DLD1 (cell line): ENCODE measurements around the gene SPINK5.

Experiments used
- in situ Hi-C: cut with HindIII; loops from 2 replicates; pipeline ENCODE4 v1.10.0; 2017; ENCODE audit warnings: low sequenced_read_pairs

Gene SPINK5

GRCh38 chr5:148090773-148091250, 27.0 kb downstream of the SPINK5 start:
- in situ Hi-C loops: no loop called here

GRCh38 chr5:148091991-148092964, 28.5 kb downstream of the SPINK5 start:
- in situ Hi-C loops: no loop called here

GRCh38 chr5:148094336-148094735, 30.6 kb downstream of the SPINK5 start:
- in situ Hi-C loops: no loop called here

- in situ Hi-C loops: no loop called here
Measured at GRCh38 chr5:148104226-148104625, 40.4 kb downstream of the SPINK5 start.

- in situ Hi-C loops: no loop called here
Measured at GRCh38 chr5:148107608-148108007, 43.8 kb downstream of the SPINK5 start.

GRCh38 chr5:148113243-148113642, 49.5 kb downstream of the SPINK5 start:
- in situ Hi-C loops: no loop called here

GRCh38 chr5:148120317-148120716, 56.5 kb downstream of the SPINK5 start:
- in situ Hi-C loops: no loop called here

- in situ Hi-C loops: no loop called here
Measured at GRCh38 chr5:148125641-148126040, 61.9 kb downstream of the SPINK5 start.

- in situ Hi-C loops: no loop called here
Measured at GRCh38 chr5:148135091-148136048, 71.6 kb downstream of the SPINK5 start.

GRCh38 chr5:148140846-148141245, 77.1 kb downstream of the SPINK5 start:
- in situ Hi-C loops: no loop called here

GRCh38 chr5:148141645-148142044, 77.9 kb downstream of the SPINK5 start:
- in situ Hi-C loops: no loop called here

- in situ Hi-C loops: no loop called here
Measured at GRCh38 chr5:148145916-148146315, 82.1 kb downstream of the SPINK5 start.

- in situ Hi-C loops: no loop called here
Measured at GRCh38 chr5:148146487-148146886, 82.7 kb downstream of the SPINK5 start.

GRCh38 chr5:148147415-148147814, 83.6 kb downstream of the SPINK5 start:
- in situ Hi-C loops: no loop called here

GRCh38 chr5:148151872-148152271, 88.1 kb downstream of the SPINK5 start:
- in situ Hi-C loops: no loop called here

- in situ Hi-C loops: no loop called here
Measured at GRCh38 chr5:148152781-148153180, 89.0 kb downstream of the SPINK5 start.

GRCh38 chr5:148156609-148157008, 92.8 kb downstream of the SPINK5 start:
- in situ Hi-C loops: no loop called here

- in situ Hi-C loops: no loop called here
Measured at GRCh38 chr5:148162038-148162437, 98.3 kb downstream of the SPINK5 start.

GRCh38 chr5:148163345-148163744, 99.6 kb downstream of the SPINK5 start:
- in situ Hi-C loops: no loop called here

- in situ Hi-C loops: no loop called here
Measured at GRCh38 chr5:148166550-148167283, 102.9 kb downstream of the SPINK5 start.

GRCh38 chr5:148168246-148168645, 104.5 kb downstream of the SPINK5 start, which contains the start of gene SPINK14:
SPINK14 (plus strand) TSS chr5:148168546; CDS start chr5:148169733, 1,187 bp downstream.
- in situ Hi-C loops: no loop called here
